Measurements from ENCODE around the gene SMARCA4.
"Not testable (repeated sequence)": the region's sequence is repeated elsewhere in the genome, so short reads cannot be mapped to it uniquely, and the experiment has no call there.

Gene SMARCA4

DNA sequence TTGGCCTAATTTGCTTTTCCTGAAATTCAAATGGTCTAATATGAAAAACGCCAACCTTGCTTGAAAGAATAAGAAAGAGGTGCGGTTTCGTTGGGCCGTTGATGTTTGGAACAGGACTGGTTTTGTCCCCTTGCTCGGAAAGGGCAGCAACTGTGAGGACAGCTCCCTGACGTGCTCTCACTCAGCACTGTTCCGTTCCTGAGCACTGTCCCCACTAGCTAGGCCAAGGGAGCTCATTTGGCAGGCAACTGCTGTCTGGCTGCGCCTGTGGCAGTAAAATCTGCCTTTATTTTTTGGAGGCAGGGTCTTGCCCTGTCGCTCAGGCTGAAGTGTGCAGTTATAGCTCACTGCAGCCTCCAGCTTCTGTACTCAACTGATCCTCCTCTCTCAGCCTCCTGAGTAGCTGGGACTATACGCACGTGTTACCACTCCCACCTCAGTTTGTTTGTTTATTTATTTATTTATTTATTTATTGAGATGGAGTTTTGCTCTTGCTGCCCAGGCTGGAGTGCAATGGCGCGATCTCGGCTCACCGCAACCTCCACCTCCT, 132.9 kb downstream of the SMARCA4 start:
- ChIA-PET POLR2A (interaction anchor here (0.5 kb wide), 1 partner anchor 1839 kb away, joined by 3 read pairs; the partner anchor contains the start of gene FARSA), CTCF (interaction anchor here (0.6 to 5.0 kb wide), 5 partner anchors 32 to 210 kb away, joined by 3 to 26 read pairs (median 3); no protein-coding TSS in a partner anchor)

DNA sequence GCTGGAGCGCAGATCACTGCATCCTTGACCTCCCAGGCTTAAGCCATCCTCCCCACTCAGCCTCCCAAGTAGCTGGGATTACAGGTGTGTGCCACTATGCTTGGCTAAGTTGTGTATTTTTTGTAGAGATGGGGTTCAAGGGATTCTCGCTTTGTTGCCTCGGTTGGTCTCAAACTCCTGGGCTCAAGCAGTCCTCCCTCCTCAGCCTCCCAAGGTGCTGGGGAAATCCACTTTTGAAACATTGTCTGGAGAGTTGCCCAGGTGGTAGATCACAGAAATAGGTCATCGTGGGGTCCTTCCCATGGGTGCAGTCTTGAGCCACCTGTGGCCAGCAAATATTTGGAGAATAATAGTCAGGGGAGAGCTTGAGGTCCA, 133.7 kb downstream of the SMARCA4 start:
- peaks cover 0 to 26% of the 10 kb centered on the region in 2 experiments; a peak in 1 of 3 replicates for H3K36me3 ChIP-seq (ENCODE audit: control insufficient read depth in 2 of 2, insufficient read depth in 1 of 2, low read length in 2 of 2)
- H3K4me1 ChIP-seq (ENCODE audit: control insufficient read depth, insufficient read depth, low read length): 0 out of 2 replicates have a peak, but pooled peaks cover 3% of the 10 kb centered on the region
- CTCF ChIA-PET: interaction anchor here (0.9 to 5.0 kb wide), 4 partner anchors 32 to 59 kb away, joined by 3 to 26 read pairs (median 10); no protein-coding TSS in a partner anchor
- no peak overlapping the region for H3K4me3 ChIP-seq (ENCODE audit: low read depth, low read length)
- H3K9me3 ChIP-seq (ENCODE audit: control insufficient read depth, insufficient read depth, low read depth, low read length): no peaks in the 10 kb centered on the region
- peak overlapping the region; percentile 53 for H3K27ac ChIP-seq (ENCODE audit: extremely low read depth, low read depth, low read length)
- POLR2A ChIA-PET: interaction anchor here (0.5 kb wide), 1 partner anchor 1839 kb away, joined by 3 read pairs; the partner anchor contains the start of gene FARSA
- TF ChIP-seq SCRT2 (tag by site-specific recombination; IDR thresholded peaks at IDR 0.05) (peak; percentile 24; the same call in 1 of the 2 replicates), ZNF416 (tag by site-specific recombination; IDR thresholded peaks at IDR 0.05) (no peak)

More for the DNA sequence above, 132.9 kb downstream of the SMARCA4 start:
- TF ChIP-seq, protein P1, sequence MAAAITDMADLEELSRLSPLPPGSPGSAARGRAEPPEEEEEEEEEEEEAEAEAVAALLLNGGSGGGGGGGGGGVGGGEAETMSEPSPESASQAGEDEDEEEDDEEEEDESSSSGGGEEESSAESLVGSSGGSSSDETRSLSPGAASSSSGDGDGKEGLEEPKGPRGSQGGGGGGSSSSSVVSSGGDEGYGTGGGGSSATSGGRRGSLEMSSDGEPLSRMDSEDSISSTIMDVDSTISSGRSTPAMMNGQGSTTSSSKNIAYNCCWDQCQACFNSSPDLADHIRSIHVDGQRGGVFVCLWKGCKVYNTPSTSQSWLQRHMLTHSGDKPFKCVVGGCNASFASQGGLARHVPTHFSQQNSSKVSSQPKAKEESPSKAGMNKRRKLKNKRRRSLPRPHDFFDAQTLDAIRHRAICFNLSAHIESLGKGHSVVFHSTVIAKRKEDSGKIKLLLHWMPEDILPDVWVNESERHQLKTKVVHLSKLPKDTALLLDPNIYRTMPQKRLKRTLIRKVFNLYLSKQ (tag by site-specific recombination; IDR thresholded peaks at IDR 0.05; ENCODE audit: borderline replicate concordance): no peak
- TF ChIP-seq, protein P2, sequence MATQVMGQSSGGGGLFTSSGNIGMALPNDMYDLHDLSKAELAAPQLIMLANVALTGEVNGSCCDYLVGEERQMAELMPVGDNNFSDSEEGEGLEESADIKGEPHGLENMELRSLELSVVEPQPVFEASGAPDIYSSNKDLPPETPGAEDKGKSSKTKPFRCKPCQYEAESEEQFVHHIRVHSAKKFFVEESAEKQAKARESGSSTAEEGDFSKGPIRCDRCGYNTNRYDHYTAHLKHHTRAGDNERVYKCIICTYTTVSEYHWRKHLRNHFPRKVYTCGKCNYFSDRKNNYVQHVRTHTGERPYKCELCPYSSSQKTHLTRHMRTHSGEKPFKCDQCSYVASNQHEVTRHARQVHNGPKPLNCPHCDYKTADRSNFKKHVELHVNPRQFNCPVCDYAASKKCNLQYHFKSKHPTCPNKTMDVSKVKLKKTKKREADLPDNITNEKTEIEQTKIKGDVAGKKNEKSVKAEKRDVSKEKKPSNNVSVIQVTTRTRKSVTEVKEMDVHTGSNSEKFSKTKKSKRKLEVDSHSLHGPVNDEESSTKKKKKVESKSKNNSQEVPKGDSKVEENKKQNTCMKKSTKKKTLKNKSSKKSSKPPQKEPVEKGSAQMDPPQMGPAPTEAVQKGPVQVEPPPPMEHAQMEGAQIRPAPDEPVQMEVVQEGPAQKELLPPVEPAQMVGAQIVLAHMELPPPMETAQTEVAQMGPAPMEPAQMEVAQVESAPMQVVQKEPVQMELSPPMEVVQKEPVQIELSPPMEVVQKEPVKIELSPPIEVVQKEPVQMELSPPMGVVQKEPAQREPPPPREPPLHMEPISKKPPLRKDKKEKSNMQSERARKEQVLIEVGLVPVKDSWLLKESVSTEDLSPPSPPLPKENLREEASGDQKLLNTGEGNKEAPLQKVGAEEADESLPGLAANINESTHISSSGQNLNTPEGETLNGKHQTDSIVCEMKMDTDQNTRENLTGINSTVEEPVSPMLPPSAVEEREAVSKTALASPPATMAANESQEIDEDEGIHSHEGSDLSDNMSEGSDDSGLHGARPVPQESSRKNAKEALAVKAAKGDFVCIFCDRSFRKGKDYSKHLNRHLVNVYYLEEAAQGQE (tag by site-specific recombination; IDR thresholded peaks at IDR 0.05): 0 out of 2 replicates have a peak, but pooled peaks have one; percentile 41
- Histone ChIP-seq H3K27ac (ENCODE audit: extremely low read depth, low read depth, low read length) (no peak overlapping the region), H3K36me3 (ENCODE audit: control insufficient read depth in 2 of 2, insufficient read depth in 1 of 2, low read length in 2 of 2) (peaks cover 0 to 18% of the 10 kb centered on the region in 2 experiments; a peak in 1 of 3 replicates), H3K9me3 (ENCODE audit: control insufficient read depth, insufficient read depth, low read depth, low read length) (no peaks in the 10 kb centered on the region), H3K4me3 (ENCODE audit: low read depth, low read length) (no peak overlapping the region), H3K4me1 (ENCODE audit: control insufficient read depth, insufficient read depth, low read length) (0 out of 2 replicates have a peak, but pooled peaks cover 5% of the 10 kb centered on the region)

DNA sequence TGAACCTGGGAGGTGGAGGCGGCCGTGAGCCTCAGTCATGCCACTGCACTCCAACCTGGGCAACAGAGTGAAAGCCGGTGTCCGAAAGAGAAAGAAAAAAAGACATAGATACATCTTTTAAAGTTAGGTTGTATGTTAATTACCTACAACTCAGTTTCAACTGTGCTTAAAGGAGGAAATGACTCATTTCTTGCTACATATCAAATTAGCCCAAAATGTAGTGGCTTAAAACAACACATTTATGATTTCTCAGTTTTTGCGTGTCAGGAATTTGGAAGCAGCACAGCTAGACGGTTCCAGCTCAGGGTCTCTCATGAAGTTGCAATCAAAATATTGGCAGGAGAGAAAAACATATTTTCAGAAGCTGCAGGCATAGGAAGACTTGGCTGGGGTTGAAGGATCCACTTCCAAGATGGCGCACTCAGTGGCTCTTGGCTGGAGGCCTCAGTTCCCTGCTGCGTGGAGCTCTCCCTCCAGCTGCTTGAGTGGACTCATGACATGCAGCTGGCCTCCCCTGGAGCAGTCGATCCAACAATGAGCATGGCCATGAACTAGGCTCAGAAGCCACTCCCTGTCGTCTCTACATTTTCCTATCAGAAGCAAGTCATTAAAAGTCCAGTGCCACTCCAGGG, 135.5 kb downstream of the SMARCA4 start:
- Histone ChIP-seq H3K4me3 (ENCODE audit: low read depth, low read length) (no peak overlapping the region), H3K27ac (ENCODE audit: extremely low read depth, low read depth, low read length) (no peak overlapping the region), H3K36me3 (ENCODE audit: control insufficient read depth in 2 of 2, insufficient read depth in 1 of 2, low read length in 2 of 2) (peaks cover 0 to 40% of the 10 kb centered on the region in 2 experiments; a peak in 1 of 3 replicates), H3K4me1 (ENCODE audit: control insufficient read depth, insufficient read depth, low read length) (0 out of 2 replicates have a peak, but pooled peaks cover 3% of the 10 kb centered on the region), H3K9me3 (ENCODE audit: control insufficient read depth, insufficient read depth, low read depth, low read length) (no peaks in the 10 kb centered on the region)
- POLR2A ChIA-PET: no interaction called here
- CTCF ChIA-PET: interaction anchor here (0.6 to 5.0 kb wide), 4 partner anchors 30 to 285 kb away, joined by 3 to 26 read pairs (median 10); no protein-coding TSS in a partner anchor
- peak; percentile 19; the same call in 1 of the 2 replicates for TF ChIP-seq GLIS1 (tag by site-specific recombination; IDR thresholded peaks at IDR 0.05)
- TF ChIP-seq, protein P3, sequence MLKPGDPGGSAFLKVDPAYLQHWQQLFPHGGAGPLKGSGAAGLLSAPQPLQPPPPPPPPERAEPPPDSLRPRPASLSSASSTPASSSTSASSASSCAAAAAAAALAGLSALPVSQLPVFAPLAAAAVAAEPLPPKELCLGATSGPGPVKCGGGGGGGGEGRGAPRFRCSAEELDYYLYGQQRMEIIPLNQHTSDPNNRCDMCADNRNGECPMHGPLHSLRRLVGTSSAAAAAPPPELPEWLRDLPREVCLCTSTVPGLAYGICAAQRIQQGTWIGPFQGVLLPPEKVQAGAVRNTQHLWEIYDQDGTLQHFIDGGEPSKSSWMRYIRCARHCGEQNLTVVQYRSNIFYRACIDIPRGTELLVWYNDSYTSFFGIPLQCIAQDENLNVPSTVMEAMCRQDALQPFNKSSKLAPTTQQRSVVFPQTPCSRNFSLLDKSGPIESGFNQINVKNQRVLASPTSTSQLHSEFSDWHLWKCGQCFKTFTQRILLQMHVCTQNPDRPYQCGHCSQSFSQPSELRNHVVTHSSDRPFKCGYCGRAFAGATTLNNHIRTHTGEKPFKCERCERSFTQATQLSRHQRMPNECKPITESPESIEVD (tag by site-specific recombination; IDR thresholded peaks at IDR 0.05): 0 out of 2 replicates have a peak, but pooled peaks have one; percentile 15
- TF ChIP-seq, protein P4, sequence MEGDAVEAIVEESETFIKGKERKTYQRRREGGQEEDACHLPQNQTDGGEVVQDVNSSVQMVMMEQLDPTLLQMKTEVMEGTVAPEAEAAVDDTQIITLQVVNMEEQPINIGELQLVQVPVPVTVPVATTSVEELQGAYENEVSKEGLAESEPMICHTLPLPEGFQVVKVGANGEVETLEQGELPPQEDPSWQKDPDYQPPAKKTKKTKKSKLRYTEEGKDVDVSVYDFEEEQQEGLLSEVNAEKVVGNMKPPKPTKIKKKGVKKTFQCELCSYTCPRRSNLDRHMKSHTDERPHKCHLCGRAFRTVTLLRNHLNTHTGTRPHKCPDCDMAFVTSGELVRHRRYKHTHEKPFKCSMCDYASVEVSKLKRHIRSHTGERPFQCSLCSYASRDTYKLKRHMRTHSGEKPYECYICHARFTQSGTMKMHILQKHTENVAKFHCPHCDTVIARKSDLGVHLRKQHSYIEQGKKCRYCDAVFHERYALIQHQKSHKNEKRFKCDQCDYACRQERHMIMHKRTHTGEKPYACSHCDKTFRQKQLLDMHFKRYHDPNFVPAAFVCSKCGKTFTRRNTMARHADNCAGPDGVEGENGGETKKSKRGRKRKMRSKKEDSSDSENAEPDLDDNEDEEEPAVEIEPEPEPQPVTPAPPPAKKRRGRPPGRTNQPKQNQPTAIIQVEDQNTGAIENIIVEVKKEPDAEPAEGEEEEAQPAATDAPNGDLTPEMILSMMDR (tag by site-specific recombination; IDR thresholded peaks at IDR 0.05): no peak

DNA sequence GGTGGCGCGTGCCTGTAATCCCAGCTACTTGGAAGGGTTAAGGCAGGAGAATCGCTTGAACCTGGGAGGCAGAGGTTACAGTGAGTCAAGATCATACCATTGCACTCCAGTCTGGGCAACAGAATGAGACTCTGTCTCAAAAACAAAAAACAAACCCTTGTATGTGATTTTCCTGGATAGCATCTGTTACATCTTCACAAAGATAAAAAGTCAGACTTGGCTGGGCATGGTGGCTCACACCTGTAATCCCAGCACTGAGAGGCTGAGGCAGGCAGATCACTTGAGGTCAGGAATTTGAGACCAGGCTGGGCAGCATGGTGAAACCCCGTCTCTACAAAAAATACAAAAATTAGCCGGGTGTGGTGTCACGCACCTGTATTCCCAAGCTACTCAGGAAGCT, 136.5 kb downstream of the SMARCA4 start:
- CTCF ChIA-PET: interaction anchor here (0.6 to 5.0 kb wide), 3 partner anchors 29 to 232 kb away, joined by 4 to 26 read pairs (median 6); no protein-coding TSS in a partner anchor
- peaks cover 0 to 40% of the 10 kb centered on the region in 2 experiments; a peak in 1 of 3 replicates for H3K36me3 ChIP-seq (ENCODE audit: control insufficient read depth in 2 of 2, insufficient read depth in 1 of 2, low read length in 2 of 2)
- H3K9me3 ChIP-seq (ENCODE audit: control insufficient read depth, insufficient read depth, low read depth, low read length); H3K27ac ChIP-seq (ENCODE audit: extremely low read depth, low read depth, low read length); H3K4me3 ChIP-seq (ENCODE audit: low read depth, low read length); H3K4me1 ChIP-seq (ENCODE audit: control insufficient read depth, insufficient read depth, low read length); POLR2A ChIA-PET: not testable (repeated sequence)

Measured in HEK293 (cell line).